K562 (cell line): ENCODE data around the gene CECR2. TPM values are rescaled to one million over a fixed set of nuclear protein-coding genes. Genes with fewer than 3 reads are reported as not detected.

ENCODE experiments used
- ARID2 ChIP-seq: fragments of 450-650 bp; IDR thresholded peaks from 2 replicates; pipeline ENCODE4 v1.6.1; 2017; ENCODE audit warnings: antibody characterized with exemption, mild to moderate bottlenecking
- CBX2 ChIP-seq: fragments of 200-600 bp; sonication (generic); IDR thresholded peaks from one replicate; pipeline ENCODE4 v1.6.1; 2012; ENCODE audit warnings: mild to moderate bottlenecking, low read length, inconsistent platforms; ENCODE audit not compliant: insufficient read depth, poor library complexity, severe bottlenecking
- CHCHD3 ChIP-seq: fragments of 250-450 bp; sonication (Bioruptor Pico); IDR thresholded peaks from 2 replicates; pipeline ENCODE4 v2.1.2; 2022; ENCODE audit warnings: mild to moderate bottlenecking
- GTF2F1 ChIP-seq: IDR thresholded peaks from 2 replicates; pipeline ENCODE4 v1.6.1; 2011; ENCODE audit warnings: low read depth, low read length, improper control_type of control experiment
- NFYB ChIP-seq: IDR thresholded peaks from 2 replicates; pipeline ENCODE4 v1.6.1; 2011; ENCODE audit warnings: mild to moderate bottlenecking, moderate library complexity; ENCODE audit not compliant: insufficient read length; ENCODE audit errors: extremely low read depth
- RBFOX2 ChIP-seq: fragments of 200-400 bp; formaldehyde crosslinking; IDR thresholded peaks from 2 replicates; pipeline ENCODE4 v1.6.1; 2017; ENCODE audit warnings: low read depth, mild to moderate bottlenecking, low read length, moderate library complexity
- SMAD4 ChIP-seq: fragments of 250-450 bp; sonication (Bioruptor Pico); conservative IDR thresholded peaks from 2 replicates; pipeline ENCODE4 v1.8.0; 2021; ENCODE audit warnings: inconsistent platforms, mild to moderate bottlenecking, moderate library complexity
- ZNF407 ChIP-seq: fragments of 450-650 bp; IDR thresholded peaks from 2 replicates; pipeline ENCODE4 v1.6.1; 2016; ENCODE audit warnings: low read depth
- polyA plus RNA-seq, 8 experiments: library from polyadenylated mRNA; depleted of rRNA in 4 of 8; stranded (reverse) in 5 of 8; unstranded in 3 of 8; fragments of >200 nt; fragmentation: Nextera tagmentation in 2 of 8; fragmentation: Illumina TruSeq in 1 of 8; extraction: Ambion mirVana in 2 of 8; extraction: Trizol in 1 of 8; gene quantifications; 2 replicates each; pipeline versions ENCODE4 v1.2.1 to v1.2.3, GENCODE V29; 2011 to 2014; ENCODE audit warnings: inconsistent platforms in 1 of 8, missing spikeins in 1 of 8
- total RNA-seq, 7 experiments: library from RNA; depleted of rRNA in 6 of 7; stranded (reverse); fragments of >200 nt in 6 of 7; fragmentation: Illumina TruSeq in 2 of 7; extraction: Trizol in 2 of 7; gene quantifications; 2 replicates each; pipeline versions ENCODE4 v1.2.1 to v1.2.3, GENCODE V29; 2011 to 2021; ENCODE audit warnings: low replicate concordance in 1 of 7

CECR2 gene
- total and polyA plus RNA-seq, 9 of the 15 experiments (the other 6 are each of a cell fraction or from before 2014, with no cell fraction given) = 0.01 to 1.00 (median 0.27) TPM

GRCh38 chr22:17322511-17322910 lies 46.7 kb upstream of the CECR2 start (continued):
- TF ChIP-seq ZNF407 (no peak), RBFOX2 (no peak), GTF2F1 (no peak), CHCHD3 (CRISPR knock-in tag) (no peak), CBX2 (no peak), SMAD4 (CRISPR knock-in tag) (no peak), ARID2 (no peak), NFYB (no peak)
